ENCODE measurements around the gene SCN2A. TPM values are rescaled to one million over a fixed set of nuclear protein-coding genes. Genes with fewer than 3 reads are reported as not detected.

Gene SCN2A
- total and polyA plus RNA-seq, 11 donors: 0.01 to 0.45 (median 0.05) TPM; not detected in 4

DNA sequence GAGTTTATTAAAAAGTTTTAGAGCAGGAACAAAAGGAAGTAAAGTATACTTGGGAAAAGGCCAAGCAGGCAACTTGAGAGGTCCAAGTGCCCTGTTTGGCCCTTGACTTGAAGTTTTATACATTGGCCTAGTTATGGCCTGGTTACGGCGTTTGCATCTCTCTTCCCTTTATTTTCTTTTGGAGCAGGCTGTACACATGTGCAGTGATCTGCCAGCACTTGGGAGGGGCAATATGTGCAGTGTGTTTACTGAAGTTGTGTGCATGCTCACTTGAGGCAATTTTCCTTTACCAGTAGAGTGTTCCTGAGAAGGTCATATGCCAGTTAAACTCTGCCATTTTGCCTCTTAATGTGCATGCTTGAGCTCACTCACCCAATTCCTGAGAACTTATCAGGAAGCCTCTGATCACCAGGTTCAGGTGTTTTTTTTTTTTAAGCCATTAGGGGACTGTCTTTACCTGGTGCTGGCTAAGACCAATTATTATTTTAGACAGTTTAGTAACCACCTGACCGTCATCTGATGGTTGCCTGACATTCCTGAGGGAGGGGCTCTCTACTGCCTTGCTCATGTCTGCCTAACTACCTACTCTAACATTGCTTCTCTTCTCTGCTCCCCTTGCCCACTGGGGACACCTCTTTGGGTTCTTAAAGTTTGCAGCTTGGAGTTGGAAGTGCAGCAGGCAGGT, 48.0 kb downstream of the SCN2A start:
- H3K4me1 ChIP-seq: no peaks in the 10 kb centered on the region
- peaks cover 0 to 7% (median 0%) of the 10 kb centered on the region in 12 donors for H3K9me3 ChIP-seq
- 63 to 80% (median 71%) methylated on average over 3 of the region's 3 CpGs for WGBS, 4 donors

DNA sequence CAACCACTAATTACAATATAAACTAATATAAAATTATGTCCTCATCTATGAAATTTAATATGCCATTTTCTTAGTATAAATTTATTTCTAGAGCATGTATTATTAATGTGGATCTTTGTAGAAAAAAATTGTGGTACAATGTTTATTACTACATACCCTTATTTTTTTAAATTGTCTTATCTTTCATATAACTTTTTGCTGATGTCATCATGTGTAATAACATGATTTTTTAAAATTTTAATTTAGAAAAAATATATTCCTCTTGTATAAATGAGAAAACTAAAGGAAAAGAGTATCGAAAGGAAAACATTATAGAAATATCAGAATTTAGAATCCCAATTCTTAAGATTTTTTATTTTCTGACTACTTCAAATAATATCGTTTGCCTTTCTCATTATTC, 49.9 kb downstream of the SCN2A start:
- ATAC-seq (no peak), DNase-seq (no peak)
- no peaks in the 10 kb centered on the region for H3K27me3 ChIP-seq
- WGBS, 4 donors: 88 to 95% (median 90%) methylated on average over 2 of the region's 2 CpGs
- intact Hi-C loops (cut with DNase I): loop anchor here in 1 of 10 donors (5.0 kb wide), 1 partner anchor 37 kb away; no protein-coding TSS in a partner anchor
- H3K9me3 ChIP-seq: peaks cover 0 to 7% (median 0%) of the 10 kb centered on the region in 12 donors
- no peak for TF ChIP-seq POLR2A (IDR thresholded peaks at IDR 0.05)
- TF ChIP-seq, protein P1, sequence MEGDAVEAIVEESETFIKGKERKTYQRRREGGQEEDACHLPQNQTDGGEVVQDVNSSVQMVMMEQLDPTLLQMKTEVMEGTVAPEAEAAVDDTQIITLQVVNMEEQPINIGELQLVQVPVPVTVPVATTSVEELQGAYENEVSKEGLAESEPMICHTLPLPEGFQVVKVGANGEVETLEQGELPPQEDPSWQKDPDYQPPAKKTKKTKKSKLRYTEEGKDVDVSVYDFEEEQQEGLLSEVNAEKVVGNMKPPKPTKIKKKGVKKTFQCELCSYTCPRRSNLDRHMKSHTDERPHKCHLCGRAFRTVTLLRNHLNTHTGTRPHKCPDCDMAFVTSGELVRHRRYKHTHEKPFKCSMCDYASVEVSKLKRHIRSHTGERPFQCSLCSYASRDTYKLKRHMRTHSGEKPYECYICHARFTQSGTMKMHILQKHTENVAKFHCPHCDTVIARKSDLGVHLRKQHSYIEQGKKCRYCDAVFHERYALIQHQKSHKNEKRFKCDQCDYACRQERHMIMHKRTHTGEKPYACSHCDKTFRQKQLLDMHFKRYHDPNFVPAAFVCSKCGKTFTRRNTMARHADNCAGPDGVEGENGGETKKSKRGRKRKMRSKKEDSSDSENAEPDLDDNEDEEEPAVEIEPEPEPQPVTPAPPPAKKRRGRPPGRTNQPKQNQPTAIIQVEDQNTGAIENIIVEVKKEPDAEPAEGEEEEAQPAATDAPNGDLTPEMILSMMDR (IDR thresholded peaks at IDR 0.05): no peak
- peaks cover 0 to 4% (median 0%) of the 10 kb centered on the region in 12 donors for H3K4me1 ChIP-seq
- no peak overlapping the region for H3K27ac ChIP-seq
- H3K4me3 ChIP-seq: no peak overlapping the region
- no peaks in the 10 kb centered on the region for H3K36me3 ChIP-seq

More for the DNA sequence above, 48.0 kb downstream of the SCN2A start:
- no peak for ATAC-seq
- intact Hi-C loops (cut with DNase I): loop anchor here in 1 of 10 donors (5.0 kb wide), 1 partner anchor 35 kb away; no protein-coding TSS in a partner anchor
- H3K27ac ChIP-seq: no peak overlapping the region
- TF ChIP-seq, protein P1 (IDR thresholded peaks at IDR 0.05): no peak
- TF ChIP-seq POLR2A (IDR thresholded peaks at IDR 0.05): no peak
- no peaks in the 10 kb centered on the region for H3K27me3 ChIP-seq
- no peak for DNase-seq
- no peak overlapping the region for H3K4me3 ChIP-seq
- H3K36me3 ChIP-seq: no peaks in the 10 kb centered on the region

DNA sequence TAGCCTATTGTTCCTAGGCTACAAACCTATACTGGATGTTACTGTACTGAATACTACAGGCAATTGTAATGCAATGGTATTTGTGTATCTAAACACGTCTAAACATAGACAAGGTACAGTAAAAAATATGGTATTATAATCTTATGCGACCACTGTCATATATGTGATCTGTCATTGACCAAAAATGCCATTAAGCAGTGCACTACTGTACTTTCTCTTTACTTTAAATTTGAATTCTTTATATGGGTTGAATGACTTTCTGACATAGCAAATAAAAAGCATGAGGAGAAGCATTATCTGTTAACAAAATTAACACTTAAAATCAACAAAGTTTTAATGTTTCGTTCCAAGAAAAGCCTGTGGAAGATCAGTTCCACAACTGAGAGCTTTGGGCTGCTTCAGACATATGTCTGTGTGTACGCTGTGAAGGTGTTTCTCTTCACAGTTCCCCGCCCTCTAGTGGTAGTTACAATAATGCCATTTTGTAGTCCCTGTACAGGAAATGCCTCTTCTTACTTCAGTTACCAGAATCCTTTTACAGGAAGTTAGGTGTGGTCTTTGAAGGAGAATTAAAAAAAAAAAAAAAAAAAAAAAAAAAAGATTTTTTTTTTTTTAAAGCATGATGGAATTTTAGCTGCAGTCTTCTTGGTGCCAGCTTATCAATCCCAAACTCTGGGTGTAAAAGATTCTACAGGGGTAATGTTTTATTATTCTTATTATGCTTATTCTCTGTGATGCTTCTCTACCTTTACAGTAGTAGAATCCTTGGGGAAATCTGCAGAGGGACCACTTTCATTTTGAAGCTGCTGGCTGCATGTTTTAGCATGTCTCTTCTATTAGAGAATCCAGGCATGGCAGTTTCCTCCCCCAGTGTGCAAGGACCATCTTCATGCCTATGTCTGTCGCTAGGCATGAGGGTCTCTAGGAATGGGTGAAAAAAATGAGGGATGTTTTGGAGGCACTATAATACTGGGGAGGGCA, 54.5 kb downstream of the SCN2A start:
- Histone ChIP-seq H3K27ac (no peak overlapping the region), H3K9me3 (no peaks in the 10 kb centered on the region), H3K27me3 (no peaks in the 10 kb centered on the region), H3K4me1 (peaks cover 0 to 4% (median 0%) of the 10 kb centered on the region in 12 donors), H3K4me3 (no peak overlapping the region), H3K36me3 (no peaks in the 10 kb centered on the region)
- no peak for TF ChIP-seq POLR2A (IDR thresholded peaks at IDR 0.05)
- TF ChIP-seq, protein P1 (IDR thresholded peaks at IDR 0.05): peak; percentile 64 to 84 (median 76)
- intact Hi-C loops (cut with DNase I): loop anchor here (1.0 to 10.0 kb wide), 12 partner anchors 19 to 301 kb away; partner anchors contain the start of gene SCN2A (in 6 of the 10)
- WGBS, 4 donors: 25 to 28% (median 27%) methylated on average over 6 of the region's 6 CpGs
- DNase-seq (peak in 2 of 5 donors; percentile 30 to 60), ATAC-seq (peak; percentile 95 to 99 (median 98))
